ENCODE measurements around the gene CFAP61.
"Not testable (repeated sequence)": the region's sequence is repeated elsewhere in the genome, so short reads cannot be mapped to it uniquely, and the experiment has no call there.

Gene CFAP61

DNA sequence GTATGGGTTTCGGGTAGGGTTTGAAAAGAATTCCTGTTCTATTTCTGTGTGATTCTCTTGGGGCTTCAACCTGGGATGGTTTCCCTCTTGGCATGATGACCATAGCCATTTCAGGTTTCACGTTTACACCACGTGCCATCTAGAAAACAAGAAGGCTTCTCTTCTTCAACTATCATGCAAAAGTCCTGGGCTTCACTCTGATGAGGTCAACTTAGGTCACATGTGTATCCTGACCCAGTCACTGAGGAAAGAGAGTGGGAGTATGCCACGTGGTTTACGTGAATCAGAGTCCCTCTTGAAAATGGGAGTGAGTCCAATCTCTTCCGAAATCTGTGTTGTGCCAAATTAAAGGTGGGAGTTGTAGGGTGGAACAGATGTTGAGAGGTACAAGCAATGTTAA, 174.2 kb downstream of the CFAP61 start:
- H3K4me3 Mint-ChIP-seq, result no peak overlapping the region

DNA sequence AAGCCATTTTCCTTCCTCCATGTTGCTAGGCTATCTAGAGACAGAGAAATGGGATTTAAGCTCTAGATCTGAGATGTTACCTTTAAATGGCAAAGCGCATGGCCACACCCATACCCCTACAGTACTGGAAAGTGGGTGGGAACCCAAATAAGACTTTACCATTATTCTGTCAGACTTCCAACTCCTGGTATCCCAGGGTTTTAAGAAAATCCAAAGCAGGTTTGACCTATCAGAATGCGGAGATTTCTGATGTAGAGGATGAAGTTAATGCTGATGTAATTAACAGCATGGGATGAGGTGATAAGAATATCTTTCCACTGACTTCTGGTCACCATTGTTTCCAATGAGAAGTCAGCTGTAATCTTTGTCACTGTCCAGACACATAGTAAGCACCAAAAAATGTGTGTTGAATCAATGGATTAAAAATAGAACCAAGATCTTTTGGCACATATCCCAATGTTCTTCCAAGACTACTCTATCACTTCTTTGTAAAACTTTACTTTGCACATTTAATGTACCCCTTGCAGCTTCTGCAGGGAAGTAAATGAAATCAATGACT, 174.8 kb downstream of the CFAP61 start:
- Mint-ChIP-seq H3K36me3 (no peaks in the 10 kb centered on the region), H3K9me3 (ENCODE audit: low read depth) (peaks cover 5% of the 10 kb centered on the region), H3K27ac (no peak overlapping the region), H3K4me1 (ENCODE audit: low read depth) (no peaks in the 10 kb centered on the region), H3K4me3 (no peak overlapping the region), H3K27me3 (peaks cover 1% of the 10 kb centered on the region)

More for the DNA sequence above, 174.2 kb downstream of the CFAP61 start:
- Mint-ChIP-seq H3K9me3 (ENCODE audit: low read depth) (peaks cover 5% of the 10 kb centered on the region), H3K4me1 (ENCODE audit: low read depth) (no peaks in the 10 kb centered on the region), H3K27ac (no peak overlapping the region), H3K36me3 (no peaks in the 10 kb centered on the region), H3K27me3 (peaks cover 1% of the 10 kb centered on the region)

DNA sequence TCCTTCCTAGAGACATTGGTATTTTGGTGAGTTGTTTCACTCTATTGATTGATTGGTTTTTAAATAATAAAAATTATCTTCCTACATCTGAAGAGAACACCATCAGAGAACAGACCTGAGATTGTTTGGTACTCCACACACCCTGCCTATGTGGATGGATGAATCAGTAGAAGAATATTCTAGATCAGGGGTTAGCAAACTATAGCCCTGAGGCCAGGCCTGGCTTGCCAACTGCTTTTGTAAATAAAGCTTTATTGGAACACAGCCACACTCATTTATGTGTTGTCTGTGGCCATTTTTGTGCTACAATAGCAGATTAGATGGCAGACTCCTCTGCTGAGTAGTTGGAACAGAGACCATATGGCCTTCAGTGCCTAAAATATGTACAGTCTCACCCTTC, 176.0 kb downstream of the CFAP61 start:
- H3K27me3 Mint-ChIP-seq, result peaks cover 1% of the 10 kb centered on the region
- H3K27ac Mint-ChIP-seq, result no peak overlapping the region
- peaks cover 5% of the 10 kb centered on the region for H3K9me3 Mint-ChIP-seq (ENCODE audit: low read depth)
- no peak overlapping the region for H3K4me3 Mint-ChIP-seq
- H3K4me1 Mint-ChIP-seq (ENCODE audit: low read depth), result no peaks in the 10 kb centered on the region
- no peaks in the 10 kb centered on the region for H3K36me3 Mint-ChIP-seq

DNA sequence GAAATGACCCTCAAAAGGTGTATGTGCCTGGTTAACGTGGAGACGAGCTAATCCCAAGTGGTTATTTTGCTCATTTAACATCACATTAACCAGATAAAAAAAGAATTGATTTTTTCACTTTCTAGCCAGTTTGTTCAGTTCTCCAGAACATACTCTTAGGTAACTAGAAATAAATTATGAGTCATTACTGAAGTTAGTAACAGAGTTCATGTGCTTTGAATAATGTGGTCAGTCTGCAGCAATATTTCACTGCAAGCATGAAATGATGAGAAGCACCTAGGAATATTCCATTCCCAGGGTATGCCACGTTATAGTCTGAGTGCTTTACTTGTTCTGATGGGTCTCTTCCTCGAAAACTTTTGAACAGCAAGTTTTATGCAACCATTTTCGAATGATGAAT, 177.3 kb downstream of the CFAP61 start:
- Mint-ChIP-seq H3K27ac (no peak overlapping the region), H3K9me3 (ENCODE audit: low read depth) (peaks cover 5% of the 10 kb centered on the region), H3K27me3 (peaks cover 1% of the 10 kb centered on the region), H3K36me3 (no peaks in the 10 kb centered on the region), H3K4me3 (no peak overlapping the region), H3K4me1 (ENCODE audit: low read depth) (no peaks in the 10 kb centered on the region)

DNA sequence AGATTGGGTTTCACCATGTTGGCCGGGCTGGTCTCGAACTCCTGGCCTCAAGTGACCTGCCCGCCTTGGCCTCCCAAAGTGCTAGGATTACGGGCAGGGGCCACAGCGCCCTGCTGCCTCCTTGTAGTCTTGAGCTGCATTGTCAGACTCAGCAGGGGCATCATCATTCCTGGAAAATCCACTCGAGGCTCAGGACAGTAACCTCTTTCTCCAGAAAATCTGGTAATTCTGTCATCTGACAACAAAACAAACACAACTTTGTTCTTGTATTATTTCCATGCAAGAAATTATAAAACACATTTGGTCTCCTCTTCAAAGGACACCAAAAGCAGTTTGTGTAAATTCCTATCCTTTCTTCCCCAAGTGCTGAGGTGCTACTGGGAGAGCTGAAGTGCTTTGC, 178.4 kb downstream of the CFAP61 start:
- Mint-ChIP-seq H3K27me3 (peaks cover 1% of the 10 kb centered on the region), H3K27ac (no peak overlapping the region), H3K9me3 (ENCODE audit: low read depth) (peaks cover 5% of the 10 kb centered on the region), H3K4me3 (no peak overlapping the region), H3K36me3 (no peaks in the 10 kb centered on the region), H3K4me1 (ENCODE audit: low read depth) (no peaks in the 10 kb centered on the region)

DNA sequence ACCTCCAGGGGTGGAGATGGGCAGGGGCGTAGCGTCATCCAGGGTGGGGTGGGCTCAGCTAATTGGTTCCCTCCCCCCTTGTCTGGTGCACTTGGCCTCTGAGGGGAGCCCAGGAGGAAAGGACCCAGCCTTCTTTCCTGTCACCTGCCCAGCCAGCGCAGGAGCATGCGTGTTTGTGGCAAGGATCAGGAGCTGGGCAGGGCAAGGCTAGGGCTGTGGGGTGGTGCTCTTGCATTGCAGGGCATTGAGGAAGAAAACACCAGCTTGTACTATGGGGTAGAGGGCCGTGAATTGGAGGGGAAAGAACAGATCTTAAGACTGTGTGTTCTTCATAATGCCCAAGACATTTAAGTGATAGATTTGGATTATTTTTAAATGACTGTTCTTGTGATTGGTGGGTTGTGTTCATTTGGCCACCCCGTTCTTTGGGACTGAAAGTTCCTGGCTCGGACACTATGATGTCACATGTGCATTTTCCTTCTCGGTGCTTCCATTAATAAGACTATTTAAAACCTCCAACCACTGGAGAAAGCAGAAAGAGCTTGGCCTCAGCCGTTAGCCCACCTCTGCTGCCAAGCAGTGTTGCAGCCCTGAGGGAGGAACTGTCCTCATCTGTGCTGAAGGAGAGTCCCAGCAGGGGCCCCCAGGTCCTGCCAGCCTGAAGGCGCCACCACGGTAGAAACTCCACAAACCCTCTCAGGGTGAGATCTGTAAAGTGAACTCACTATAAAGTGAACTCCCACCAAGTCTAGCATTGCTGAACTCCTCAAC, 179.4 kb downstream of the CFAP61 start:
- H3K4me3 Mint-ChIP-seq, result no peak overlapping the region

DNA sequence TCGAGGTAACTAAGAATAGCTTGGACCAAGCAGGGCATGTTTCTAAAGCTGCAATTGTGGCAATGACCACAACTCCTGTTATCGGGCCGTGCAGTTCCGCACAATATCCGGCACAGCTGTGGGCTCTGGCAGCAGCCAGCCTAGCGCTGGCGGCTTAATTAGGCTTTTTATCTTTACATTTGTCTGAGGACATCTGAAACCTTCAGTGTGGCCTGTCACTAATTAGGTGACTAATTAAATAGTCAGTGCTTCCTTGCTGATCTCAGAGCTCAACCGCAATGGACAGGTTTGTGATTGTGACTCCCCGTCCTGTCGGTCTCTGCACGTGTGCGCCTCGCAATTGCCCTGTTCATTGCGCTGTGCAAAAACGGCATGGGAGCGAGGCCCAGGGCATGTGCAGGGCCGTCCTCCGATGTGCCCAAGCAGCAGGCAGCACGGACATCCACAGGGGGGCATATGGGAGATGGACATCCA, 180.7 kb downstream of the CFAP61 start:
- Mint-ChIP-seq H3K9me3 (ENCODE audit: low read depth) (peaks cover 2% of the 10 kb centered on the region), H3K36me3 (no peaks in the 10 kb centered on the region), H3K27me3 (peaks cover 1% of the 10 kb centered on the region), H3K27ac (no peak overlapping the region), H3K4me3 (no peak overlapping the region), H3K4me1 (ENCODE audit: low read depth) (no peaks in the 10 kb centered on the region)

More for the DNA sequence above, 179.4 kb downstream of the CFAP61 start:
- no peaks in the 10 kb centered on the region for H3K36me3 Mint-ChIP-seq
- H3K4me1 Mint-ChIP-seq (ENCODE audit: low read depth), result no peaks in the 10 kb centered on the region
- peaks cover 1% of the 10 kb centered on the region for H3K27me3 Mint-ChIP-seq
- H3K9me3 Mint-ChIP-seq (ENCODE audit: low read depth), result peaks cover 5% of the 10 kb centered on the region
- no peak overlapping the region for H3K27ac Mint-ChIP-seq

DNA sequence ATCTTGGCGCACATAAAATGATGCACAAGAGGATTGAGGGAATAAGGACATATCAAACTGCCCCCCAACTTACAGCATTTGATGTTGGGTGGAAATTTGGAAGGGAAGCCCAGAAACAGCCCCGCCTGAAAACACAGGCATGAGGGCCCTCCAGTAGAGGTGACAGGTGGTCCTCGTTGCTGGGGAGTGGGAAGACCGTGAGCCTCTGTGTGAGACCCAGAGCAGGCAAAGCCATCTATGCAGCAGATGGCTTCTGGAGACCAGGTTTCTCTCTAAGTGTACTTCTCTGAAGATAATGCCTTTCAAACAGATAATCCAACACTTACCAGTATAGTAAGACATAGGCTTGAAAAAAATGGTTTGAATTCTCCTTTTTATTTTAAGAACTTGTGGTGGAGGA, 183.3 kb downstream of the CFAP61 start:
- Mint-ChIP-seq H3K27me3 (peaks cover 1% of the 10 kb centered on the region), H3K4me3 (no peak overlapping the region), H3K9me3 (ENCODE audit: low read depth) (no peaks in the 10 kb centered on the region), H3K36me3 (no peaks in the 10 kb centered on the region), H3K27ac (no peak overlapping the region), H3K4me1 (ENCODE audit: low read depth) (no peaks in the 10 kb centered on the region)

DNA sequence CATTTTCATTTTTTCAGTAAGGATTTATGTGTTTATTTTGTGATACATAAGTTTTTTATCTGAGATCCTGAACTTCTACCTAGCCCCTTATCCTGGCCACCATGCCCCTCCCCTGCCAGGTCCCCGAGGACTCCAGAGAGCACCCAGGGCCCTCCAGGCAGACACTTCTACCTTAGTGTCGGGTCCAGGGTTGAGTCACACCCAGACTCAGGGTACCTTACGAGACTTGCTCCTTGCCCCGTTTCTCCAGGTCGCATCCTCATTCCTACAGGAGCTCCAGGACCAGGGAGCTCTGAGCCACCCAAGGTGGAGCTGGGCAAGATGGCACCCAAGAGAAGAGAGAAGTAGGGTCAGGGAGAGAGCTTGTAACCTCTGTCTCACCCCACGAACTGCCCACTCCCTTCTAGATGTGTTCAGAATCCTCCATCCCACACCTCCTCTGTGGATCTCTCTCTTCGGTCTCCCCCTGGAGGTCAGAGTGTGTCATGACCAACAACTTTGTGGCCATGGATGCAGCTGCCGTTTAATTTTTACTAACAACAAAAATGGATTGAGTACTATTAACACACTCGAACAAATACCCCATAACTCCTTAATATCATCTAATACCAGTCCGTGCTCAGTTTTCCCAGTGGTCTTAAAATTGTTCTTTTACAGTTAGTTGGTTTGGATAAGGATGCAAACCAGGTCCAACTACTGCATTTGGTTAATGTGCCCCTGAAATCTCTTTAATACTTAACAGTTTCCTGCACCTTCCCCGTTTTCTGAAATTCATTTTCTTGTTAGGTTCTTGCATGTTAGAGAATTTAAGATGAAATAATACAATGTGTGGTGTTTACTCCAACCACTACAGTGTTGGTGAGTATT, 185.0 kb downstream of the CFAP61 start:
- H3K27ac Mint-ChIP-seq, result no peak overlapping the region
- H3K4me3 Mint-ChIP-seq, result no peak overlapping the region
- no peaks in the 10 kb centered on the region for H3K36me3 Mint-ChIP-seq
- H3K27me3 Mint-ChIP-seq, result peaks cover 1% of the 10 kb centered on the region
- no peaks in the 10 kb centered on the region for H3K9me3 Mint-ChIP-seq (ENCODE audit: low read depth)
- no peaks in the 10 kb centered on the region for H3K4me1 Mint-ChIP-seq (ENCODE audit: low read depth)

DNA sequence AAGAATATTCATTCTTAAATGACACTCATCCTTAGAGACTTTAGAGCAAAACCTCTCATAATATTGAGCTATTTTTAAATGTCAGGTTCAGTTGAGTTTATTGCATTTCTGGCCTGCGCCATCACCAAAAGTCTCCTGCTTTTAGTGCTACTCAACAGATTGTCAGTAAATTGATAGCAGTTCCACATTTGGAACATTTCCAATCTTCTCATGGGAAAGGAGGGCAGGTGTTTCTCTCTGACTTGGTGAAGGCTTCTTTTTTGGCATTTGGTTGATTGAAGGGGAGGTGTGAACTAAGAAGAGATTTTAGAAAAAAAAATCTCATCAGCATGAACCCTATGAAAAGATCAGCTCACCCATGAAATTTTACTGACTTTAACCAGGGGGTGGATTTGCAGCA, 189.6 kb downstream of the CFAP61 start:
- no peaks in the 10 kb centered on the region for H3K36me3 Mint-ChIP-seq
- no peaks in the 10 kb centered on the region for H3K27me3 Mint-ChIP-seq
- no peaks in the 10 kb centered on the region for H3K4me1 Mint-ChIP-seq (ENCODE audit: low read depth)
- H3K4me3 Mint-ChIP-seq, result no peak overlapping the region
- no peaks in the 10 kb centered on the region for H3K9me3 Mint-ChIP-seq (ENCODE audit: low read depth)
- no peak overlapping the region for H3K27ac Mint-ChIP-seq

DNA sequence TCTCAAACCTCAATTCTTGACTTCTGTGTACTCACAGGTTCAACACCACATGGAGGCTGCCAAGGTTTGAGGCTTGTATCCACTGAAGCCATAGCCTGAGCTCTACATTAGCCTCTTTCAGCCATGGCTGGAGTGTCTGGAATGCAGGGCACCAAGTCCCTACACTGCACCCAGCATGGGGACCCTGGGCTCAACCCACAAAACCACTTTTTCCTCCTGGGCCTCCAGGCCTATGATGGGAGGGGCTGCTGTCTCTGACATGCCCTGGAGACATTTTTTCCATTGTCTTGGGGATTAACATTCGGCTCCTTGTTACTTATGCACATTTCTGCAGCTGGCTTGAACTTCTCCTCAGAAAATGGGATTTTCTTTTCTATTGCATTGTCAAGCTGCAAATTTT, 192.1 kb downstream of the CFAP61 start:
- not testable (repeated sequence) for H3K36me3 Mint-ChIP-seq; H3K27me3 Mint-ChIP-seq; H3K27ac Mint-ChIP-seq; H3K4me3 Mint-ChIP-seq; H3K9me3 Mint-ChIP-seq (ENCODE audit: low read depth); H3K4me1 Mint-ChIP-seq (ENCODE audit: low read depth)

DNA sequence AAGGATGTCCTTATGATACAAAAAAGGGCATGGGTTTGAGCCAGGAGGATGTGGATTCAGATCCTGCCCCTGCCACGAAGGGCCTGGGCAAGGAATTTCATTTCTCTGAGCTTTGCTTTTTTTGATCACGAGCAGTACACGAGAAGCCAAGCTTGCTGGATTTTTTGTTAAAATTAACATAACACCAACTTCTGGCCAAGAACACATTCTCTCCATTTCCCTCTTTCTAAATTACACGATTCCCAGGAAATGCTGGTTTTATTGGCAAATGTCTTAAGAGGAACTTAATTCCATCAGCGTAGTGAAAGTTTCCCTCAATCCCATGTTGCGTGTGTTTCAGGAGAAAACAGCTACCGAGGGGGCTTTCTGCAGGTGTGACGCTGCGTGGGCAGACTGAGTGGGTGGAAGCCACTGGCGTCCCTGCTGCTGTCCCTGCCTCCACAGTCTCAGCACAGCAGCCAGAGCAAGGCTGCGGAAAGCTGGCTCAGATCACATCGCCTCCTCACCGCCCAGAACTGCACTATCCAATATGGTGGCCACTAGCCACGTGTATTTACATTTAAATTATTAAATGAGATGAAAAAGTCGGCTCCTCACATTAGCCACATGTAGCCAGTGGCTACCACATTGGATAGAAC, 194.8 kb downstream of the CFAP61 start:
- Mint-ChIP-seq H3K9me3 (ENCODE audit: low read depth) (no peaks in the 10 kb centered on the region), H3K36me3 (no peaks in the 10 kb centered on the region), H3K27me3 (peaks cover 8% of the 10 kb centered on the region), H3K4me3 (no peak overlapping the region), H3K27ac (no peak overlapping the region), H3K4me1 (ENCODE audit: low read depth) (no peaks in the 10 kb centered on the region)

DNA sequence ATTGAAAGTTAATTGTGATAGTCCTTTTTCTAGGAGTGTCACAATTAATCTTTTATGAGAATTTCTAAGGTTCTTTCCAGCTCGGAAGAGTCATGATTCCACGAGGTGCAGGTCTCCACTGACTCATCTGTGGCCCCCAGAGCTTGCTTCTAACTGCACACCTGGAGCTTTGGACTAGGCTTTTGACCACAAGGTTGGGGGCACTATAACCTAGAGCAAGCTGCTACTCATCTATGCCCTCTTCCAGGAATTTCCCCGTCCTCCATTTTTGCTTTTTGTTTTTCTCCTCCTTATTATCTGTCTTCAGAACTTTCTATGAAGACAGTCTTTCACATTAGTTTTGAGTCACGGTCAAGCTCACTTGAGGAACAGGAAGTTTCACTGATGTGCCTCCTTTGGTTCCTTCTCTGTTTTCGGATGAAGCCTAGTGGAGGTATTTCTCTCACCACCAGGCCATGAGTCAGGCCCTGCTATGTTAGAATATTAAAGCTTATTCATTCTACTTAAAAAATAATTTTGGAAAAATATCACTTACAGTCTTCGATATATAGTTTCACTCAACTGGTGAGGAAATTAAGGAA, 196.4 kb downstream of the CFAP61 start:
- H3K9me3 Mint-ChIP-seq (ENCODE audit: low read depth), result no peaks in the 10 kb centered on the region
- H3K4me1 Mint-ChIP-seq (ENCODE audit: low read depth), result no peaks in the 10 kb centered on the region
- no peaks in the 10 kb centered on the region for H3K36me3 Mint-ChIP-seq
- H3K27me3 Mint-ChIP-seq, result peaks cover 9% of the 10 kb centered on the region
- H3K4me3 Mint-ChIP-seq, result no peak overlapping the region
- no peak overlapping the region for H3K27ac Mint-ChIP-seq

DNA sequence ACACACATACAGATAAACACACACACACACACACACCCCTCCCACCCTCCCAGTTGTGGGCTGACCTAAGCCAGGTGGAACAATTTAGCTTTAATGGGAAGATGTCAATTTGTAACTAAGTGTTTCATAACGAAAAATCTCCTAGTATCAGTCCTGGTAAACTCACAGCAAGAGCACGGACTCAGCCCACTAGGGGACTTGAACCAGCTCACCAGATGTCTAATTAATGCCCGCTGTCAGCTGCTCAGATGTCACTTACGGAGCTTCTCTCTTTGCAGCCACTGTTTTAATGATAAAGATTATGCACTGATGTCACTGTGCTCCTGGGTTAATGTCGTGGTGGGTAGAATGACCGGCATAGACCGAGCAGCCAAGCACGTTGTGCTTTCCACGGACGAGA, 199.0 kb downstream of the CFAP61 start:
- H3K27me3 Mint-ChIP-seq, result peaks cover 10% of the 10 kb centered on the region
- H3K4me3 Mint-ChIP-seq, result no peak overlapping the region
- H3K36me3 Mint-ChIP-seq, result no peaks in the 10 kb centered on the region
- no peak overlapping the region for H3K27ac Mint-ChIP-seq
- no peaks in the 10 kb centered on the region for H3K4me1 Mint-ChIP-seq (ENCODE audit: low read depth)
- no peaks in the 10 kb centered on the region for H3K9me3 Mint-ChIP-seq (ENCODE audit: low read depth)
